ENCODE data around the gene OTX1. TPM values are rescaled to one million over a fixed set of nuclear protein-coding genes. Genes with fewer than 3 reads are reported as not detected.

Gene OTX1
- total RNA-seq, 1 experiment from 2014 or later, result 4.3 TPM

- Histone ChIP-seq H3K9me3 (replicated peaks) (no peaks in the 10 kb centered on the region), H3K4me3 (peak overlapping the region; percentile 94), H3K36me3 (peaks cover 25% of the 10 kb centered on the region), H3K27me3 (no peaks in the 10 kb centered on the region), H3K4me1 (no peaks in the 10 kb centered on the region), H3K27ac (peak overlapping the region; percentile 82)
- no peak for DNase-seq
Measured at GRCh38 chr2:63051042-63051794, 588 bp downstream of the OTX1 start.

GRCh38 chr2:63051795-63052333, 1.2 kb downstream of the OTX1 start:
- Histone ChIP-seq H3K9me3 (replicated peaks) (no peaks in the 10 kb centered on the region), H3K27me3 (no peaks in the 10 kb centered on the region), H3K4me3 (no peak overlapping the region)

GRCh38 chr2:63052411-63053080, 1.9 kb downstream of the OTX1 start:
- no peak for DNase-seq
- no peaks in the 10 kb centered on the region for H3K9me3 ChIP-seq (replicated peaks)
- no peak overlapping the region for H3K27ac ChIP-seq
- H3K36me3 ChIP-seq, result peaks cover 37% of the 10 kb centered on the region
- H3K4me1 ChIP-seq, result no peaks in the 10 kb centered on the region
- no peak overlapping the region for H3K4me3 ChIP-seq
- no peaks in the 10 kb centered on the region for H3K27me3 ChIP-seq

More at GRCh38 chr2:63051795-63052333, 1.2 kb downstream of the OTX1 start:
- H3K4me1 ChIP-seq, result no peaks in the 10 kb centered on the region
- peaks cover 30% of the 10 kb centered on the region for H3K36me3 ChIP-seq
- no peak overlapping the region for H3K27ac ChIP-seq
- DNase-seq, result no peak

- DNase-seq, result no peak
- H3K27ac ChIP-seq, result no peak overlapping the region
- H3K27me3 ChIP-seq, result no peaks in the 10 kb centered on the region
- no peaks in the 10 kb centered on the region for H3K9me3 ChIP-seq (replicated peaks)
- H3K36me3 ChIP-seq, result peaks cover 39% of the 10 kb centered on the region
- H3K4me3 ChIP-seq, result no peak overlapping the region
- H3K4me1 ChIP-seq, result no peaks in the 10 kb centered on the region
Measured at GRCh38 chr2:63053081-63053888, 2.7 kb downstream of the OTX1 start.

- H3K27me3 ChIP-seq, result no peaks in the 10 kb centered on the region
Measured at GRCh38 chr2:63053889-63054602, 3.4 kb downstream of the OTX1 start.

GRCh38 chr2:63054841-63055225, 4.2 kb downstream of the OTX1 start:
- H3K4me3 ChIP-seq, result no peak overlapping the region
- H3K27me3 ChIP-seq, result no peaks in the 10 kb centered on the region
- H3K36me3 ChIP-seq, result peaks cover 39% of the 10 kb centered on the region
- no peaks in the 10 kb centered on the region for H3K9me3 ChIP-seq (replicated peaks)
- DNase-seq, result no peak
- no peak overlapping the region for H3K27ac ChIP-seq
- H3K4me1 ChIP-seq, result no peaks in the 10 kb centered on the region

More at GRCh38 chr2:63053889-63054602, 3.4 kb downstream of the OTX1 start:
- no peak overlapping the region for H3K27ac ChIP-seq
- H3K4me1 ChIP-seq, result no peaks in the 10 kb centered on the region
- DNase-seq, result no peak
- H3K9me3 ChIP-seq (replicated peaks), result no peaks in the 10 kb centered on the region
- no peak overlapping the region for H3K4me3 ChIP-seq
- peaks cover 39% of the 10 kb centered on the region for H3K36me3 ChIP-seq

- Histone ChIP-seq H3K27me3 (no peaks in the 10 kb centered on the region), H3K27ac (no peak overlapping the region), H3K4me1 (no peaks in the 10 kb centered on the region), H3K36me3 (peaks cover 39% of the 10 kb centered on the region), H3K4me3 (no peak overlapping the region), H3K9me3 (replicated peaks) (no peaks in the 10 kb centered on the region)
- no peak for DNase-seq
Measured at GRCh38 chr2:63055226-63056106, 4.8 kb downstream of the OTX1 start.

GRCh38 chr2:63056107-63057050, 5.7 kb downstream of the OTX1 start:
- Histone ChIP-seq H3K27me3 (no peaks in the 10 kb centered on the region), H3K9me3 (replicated peaks) (no peaks in the 10 kb centered on the region), H3K27ac (no peak overlapping the region), H3K36me3 (peaks cover 39% of the 10 kb centered on the region), H3K4me3 (no peak overlapping the region), H3K4me1 (no peaks in the 10 kb centered on the region)
- DNase-seq, result no peak

GRCh38 chr2:63057249-63058143, 6.9 kb downstream of the OTX1 start:
- H3K4me3 ChIP-seq, result no peak overlapping the region
- H3K36me3 ChIP-seq, result peaks cover 39% of the 10 kb centered on the region
- no peak overlapping the region for H3K27ac ChIP-seq
- no peaks in the 10 kb centered on the region for H3K9me3 ChIP-seq (replicated peaks)
- no peaks in the 10 kb centered on the region for H3K27me3 ChIP-seq
- no peak for DNase-seq
- no peaks in the 10 kb centered on the region for H3K4me1 ChIP-seq

- no peak overlapping the region for H3K27ac ChIP-seq
- no peak overlapping the region for H3K4me3 ChIP-seq
- H3K27me3 ChIP-seq, result no peaks in the 10 kb centered on the region
- DNase-seq, result no peak
- peaks cover 34% of the 10 kb centered on the region for H3K36me3 ChIP-seq
- no peaks in the 10 kb centered on the region for H3K9me3 ChIP-seq (replicated peaks)
- no peaks in the 10 kb centered on the region for H3K4me1 ChIP-seq
Measured at GRCh38 chr2:63058144-63058920, 7.7 kb downstream of the OTX1 start.

GRCh38 chr2:63058921-63059792, 8.5 kb downstream of the OTX1 start:
- H3K27me3 ChIP-seq, result no peaks in the 10 kb centered on the region
- H3K27ac ChIP-seq, result no peak overlapping the region
- H3K4me1 ChIP-seq, result no peaks in the 10 kb centered on the region
- H3K36me3 ChIP-seq, result peaks cover 28% of the 10 kb centered on the region
- no peak overlapping the region for H3K4me3 ChIP-seq
- DNase-seq, result no peak
- H3K9me3 ChIP-seq (replicated peaks), result no peaks in the 10 kb centered on the region
